Measurements from ENCODE around the gene LMAN1L. TPM values are rescaled to one million over a fixed set of nuclear protein-coding genes. Genes with fewer than 3 reads are reported as not detected.

LMAN1L gene
- total and polyA plus RNA-seq, 4 donors: 0.11 to 0.31 TPM; not detected in 2

GRCh38 chr15:74768099-74768770 lies 44.4 kb upstream of the LMAN1L start:
- no peaks in the 10 kb centered on the region for H3K9me3 ChIP-seq (ENCODE audit: control insufficient read depth in 4 of 4, insufficient read depth in 3 of 4, low read length in 3 of 4)
- no peaks in the 10 kb centered on the region for H3K36me3 ChIP-seq (ENCODE audit: control insufficient read depth in 4 of 4, insufficient read depth in 4 of 4, low read length in 4 of 4)
- no peak for TF ChIP-seq CTCF (IDR thresholded peaks at IDR 0.05; ENCODE audit: control extremely low read depth, extremely low read depth)
- no peak for ATAC-seq (ENCODE audit: insufficient read depth, low FRiP score)
- no peak for DNase-seq
- H3K27ac ChIP-seq (ENCODE audit: low read depth in 1 of 2, low read length in 1 of 2): peak overlapping the region in 1 of 2 donors; percentile 41
- no peaks in the 10 kb centered on the region for H3K27me3 ChIP-seq (ENCODE audit: control insufficient read depth in 3 of 3, insufficient read depth in 3 of 3, low read length in 2 of 3)
- 30 to 44% methylated on average over 15 of the region's 15 CpGs for WGBS, 2 donors
- H3K9ac ChIP-seq (ENCODE audit: insufficient read depth in 1 of 2, low read length in 2 of 2): no peak overlapping the region
- peaks cover 0 to 4% (median 0%) of the 10 kb centered on the region in 5 donors for H3K4me1 ChIP-seq (ENCODE audit: control insufficient read depth in 5 of 5, insufficient read depth in 5 of 5, low read length in 5 of 5)
- no peak overlapping the region for H3K4me3 ChIP-seq

- Histone ChIP-seq H3K9me3 (ENCODE audit: control insufficient read depth in 4 of 4, insufficient read depth in 3 of 4, low read length in 3 of 4) (no peaks in the 10 kb centered on the region), H3K36me3 (ENCODE audit: control insufficient read depth in 4 of 4, insufficient read depth in 4 of 4, low read length in 4 of 4) (no peaks in the 10 kb centered on the region), H3K27me3 (ENCODE audit: control insufficient read depth in 3 of 3, insufficient read depth in 3 of 3, low read length in 2 of 3) (no peaks in the 10 kb centered on the region), H3K4me3 (no peak overlapping the region), H3K9ac (ENCODE audit: insufficient read depth in 1 of 2, low read length in 2 of 2) (no peak overlapping the region), H3K4me1 (ENCODE audit: control insufficient read depth in 5 of 5, insufficient read depth in 5 of 5, low read length in 5 of 5) (peaks cover 0 to 3% (median 0%) of the 10 kb centered on the region in 5 donors), H3K27ac (ENCODE audit: low read depth in 1 of 2, low read length in 1 of 2) (peak overlapping the region in 1 of 2 donors; percentile 41)
- peak; percentile 76 for TF ChIP-seq CTCF (IDR thresholded peaks at IDR 0.05; ENCODE audit: control extremely low read depth, extremely low read depth)
- ATAC-seq (ENCODE audit: insufficient read depth, low FRiP score) (peak; percentile 80), DNase-seq (peak; percentile 62 to 68 (median 65))
- 3 to 8% methylated on average over 9 of the region's 9 CpGs for WGBS, 2 donors
Observed at GRCh38 chr15:74768771-74769342, 43.8 kb upstream of the LMAN1L start.

GRCh38 chr15:74769463-74770025 lies 43.1 kb upstream of the LMAN1L start:
- Histone ChIP-seq H3K9me3 (ENCODE audit: control insufficient read depth in 4 of 4, insufficient read depth in 3 of 4, low read length in 3 of 4) (no peaks in the 10 kb centered on the region), H3K27ac (ENCODE audit: low read depth in 1 of 2, low read length in 1 of 2) (no peak overlapping the region), H3K9ac (ENCODE audit: insufficient read depth in 1 of 2, low read length in 2 of 2) (no peak overlapping the region), H3K36me3 (ENCODE audit: control insufficient read depth in 4 of 4, insufficient read depth in 4 of 4, low read length in 4 of 4) (no peaks in the 10 kb centered on the region), H3K4me1 (ENCODE audit: control insufficient read depth in 5 of 5, insufficient read depth in 5 of 5, low read length in 5 of 5) (peaks cover 0 to 1% (median 0%) of the 10 kb centered on the region in 5 donors), H3K27me3 (ENCODE audit: control insufficient read depth in 3 of 3, insufficient read depth in 3 of 3, low read length in 2 of 3) (no peaks in the 10 kb centered on the region), H3K4me3 (no peak overlapping the region)
- DNase-seq (no peak), ATAC-seq (ENCODE audit: insufficient read depth, low FRiP score) (no peak)
- TF ChIP-seq CTCF (IDR thresholded peaks at IDR 0.05; ENCODE audit: control extremely low read depth, extremely low read depth): no peak
- WGBS, 2 donors: 68 to 82% methylated on average over 7 of the region's 7 CpGs

Measured in lung (tissue), 12 donors.